ENCODE measurements around the gene ITGB6.

The ITGB6 gene

GRCh38 chr2:160199683-160200389 lies at the start of gene ITGB6:
Gene ITGB6 (minus strand): TSS chr2:160200272. CDS start chr2:160200063, 209 bp downstream.
- DNase-seq: no peak

- DNase-seq: no peak
Observed at GRCh38 chr2:160247296-160248035, 47.4 kb upstream of the ITGB6 start.

GRCh38 chr2:160246356-160246755 lies 46.3 kb upstream of the ITGB6 start:
- no peak for DNase-seq

GRCh38 chr2:160245614-160246155 lies 45.6 kb upstream of the ITGB6 start:
- no peak for DNase-seq

GRCh38 chr2:160242893-160243564 lies 43.0 kb upstream of the ITGB6 start:
- DNase-seq: no peak

GRCh38 chr2:160241251-160242137 lies 41.4 kb upstream of the ITGB6 start:
- no peak for DNase-seq

GRCh38 chr2:160239436-160239835 lies 39.4 kb upstream of the ITGB6 start:
- no peak for DNase-seq

- no peak for DNase-seq
Observed at GRCh38 chr2:160238392-160238791, 38.3 kb upstream of the ITGB6 start.

- DNase-seq: no peak
Observed at GRCh38 chr2:160232905-160233475, 32.9 kb upstream of the ITGB6 start.

GRCh38 chr2:160229591-160229990 lies 29.5 kb upstream of the ITGB6 start:
- DNase-seq: no peak

GRCh38 chr2:160228141-160228917 lies 28.3 kb upstream of the ITGB6 start:
- no peak for DNase-seq

- no peak for DNase-seq
Observed at GRCh38 chr2:160227293-160227915, 27.3 kb upstream of the ITGB6 start.

- no peak for DNase-seq
Observed at GRCh38 chr2:160226367-160226766, 26.3 kb upstream of the ITGB6 start.

GRCh38 chr2:160225722-160226121 lies 25.6 kb upstream of the ITGB6 start:
- no peak for DNase-seq

GRCh38 chr2:160224507-160224906 lies 24.4 kb upstream of the ITGB6 start:
- DNase-seq: no peak

GRCh38 chr2:160224060-160224459 lies 24.0 kb upstream of the ITGB6 start:
- no peak for DNase-seq

GRCh38 chr2:160223560-160223959 lies 23.5 kb upstream of the ITGB6 start:
- DNase-seq: no peak

- no peak for DNase-seq
Observed at GRCh38 chr2:160222546-160223283, 22.6 kb upstream of the ITGB6 start.

- no peak for DNase-seq
Observed at GRCh38 chr2:160221391-160222276, 21.6 kb upstream of the ITGB6 start.

Data from hematopoietic multipotent progenitor cell treated with erythropoietin and hydrocortisone succinate and interleukin-3 and kit ligand, for 8 days (in vitro differentiated cells).